ENCODE measurements around the gene ACHE. TPM values are rescaled to one million over a fixed set of nuclear protein-coding genes. Genes with fewer than 3 reads are reported as not detected.

ACHE gene
- total RNA-seq, 1 donor from 2014 or later = 0.09 TPM

DNA sequence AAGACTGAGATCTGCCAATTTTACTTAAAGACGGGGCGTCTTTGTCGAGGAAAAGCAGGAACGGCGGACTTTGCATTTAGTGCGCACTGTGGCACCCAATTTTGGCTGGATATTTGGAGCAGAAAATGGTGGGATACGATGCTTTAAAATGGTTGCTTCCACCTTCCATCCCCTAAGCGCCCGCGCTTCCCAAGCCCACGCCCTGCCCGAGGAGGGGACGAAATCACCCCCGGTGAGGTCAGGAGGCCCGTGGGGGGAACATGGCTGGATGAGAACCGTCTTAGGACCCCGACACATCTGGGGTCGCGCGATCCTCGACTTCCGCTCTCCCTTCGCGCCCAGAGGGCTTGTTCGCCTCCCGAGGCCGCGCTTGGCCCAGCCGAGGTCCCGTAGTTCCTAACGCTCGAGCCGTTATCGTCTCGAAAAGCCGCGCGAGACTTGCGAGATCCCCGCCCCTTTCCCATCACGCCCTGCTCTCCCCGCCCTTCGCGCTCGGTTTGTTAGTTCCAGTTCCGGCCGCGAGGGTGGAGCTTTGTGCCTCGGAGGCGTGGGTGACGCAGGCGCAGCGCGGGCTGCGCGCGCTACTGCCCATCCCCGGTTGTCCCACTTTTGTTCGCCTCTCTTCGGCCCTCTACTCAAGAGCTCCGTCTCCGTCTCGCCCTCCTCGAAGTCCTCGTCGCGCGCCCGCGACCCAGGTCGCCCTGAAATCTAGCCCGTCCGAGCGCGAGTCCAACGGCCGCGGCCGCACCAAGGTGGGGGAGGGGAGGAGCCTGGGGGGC, 20.9 kb downstream of the ACHE start, which contains the start of gene SRRT:
Gene SRRT (plus strand): TSS at position 527 of the 779 bp plus-strand sequence. CDS start 488 bp downstream, outside the sequence.
- no peaks in the 10 kb centered on the region for H3K27me3 Mint-ChIP-seq (ENCODE audit: low read depth)
- peak; percentile 98 for DNase-seq (ENCODE audit: low spot score)
- no peaks in the 10 kb centered on the region for H3K9me3 Mint-ChIP-seq
- intact Hi-C loops (cut with micrococcal nuclease) = loop anchor here (1.0 to 10.0 kb wide), 3 partner anchors 13 to 290 kb away; partner anchors contain the start of genes FBXO24 and LRCH4
- H3K4me3 Mint-ChIP-seq (ENCODE audit: low read depth) = peak within 1 kb of the TSS; percentile 96
- H3K27ac Mint-ChIP-seq = peak within 1 kb of the TSS; percentile 94
- peaks cover 77% of the 10 kb centered on the region for H3K36me3 Mint-ChIP-seq (ENCODE audit: low read depth)
- H3K4me1 Mint-ChIP-seq (ENCODE audit: low read depth) = peaks cover 28% of the 10 kb centered on the region

DNA sequence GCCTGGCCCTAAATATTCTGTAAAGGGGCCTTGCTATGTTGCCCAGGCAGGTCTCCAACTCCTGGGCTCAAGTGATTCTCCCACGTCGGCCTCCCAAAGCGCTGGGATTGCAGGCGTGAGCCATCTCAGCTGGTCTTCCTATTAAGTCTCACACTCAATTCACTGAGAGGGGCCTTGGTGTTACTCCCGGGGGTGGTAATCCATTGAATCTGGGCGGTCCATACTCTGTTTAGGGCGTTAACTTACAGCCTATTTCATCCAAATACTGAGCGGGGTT, 21.4 kb downstream of the ACHE start:
- Mint-ChIP-seq H3K27ac (peak overlapping the region; percentile 94), H3K4me3 (ENCODE audit: low read depth) (peak overlapping the region; percentile 96), H3K4me1 (ENCODE audit: low read depth) (peaks cover 27% of the 10 kb centered on the region), H3K9me3 (no peaks in the 10 kb centered on the region), H3K27me3 (ENCODE audit: low read depth) (no peaks in the 10 kb centered on the region), H3K36me3 (ENCODE audit: low read depth) (peaks cover 72% of the 10 kb centered on the region)
- intact Hi-C loops (cut with micrococcal nuclease) = loop anchor here (10.0 kb wide), 1 partner anchor 289 kb away; the partner anchor contains the start of genes FBXO24 and LRCH4
- no peak for DNase-seq (ENCODE audit: low spot score)

DNA sequence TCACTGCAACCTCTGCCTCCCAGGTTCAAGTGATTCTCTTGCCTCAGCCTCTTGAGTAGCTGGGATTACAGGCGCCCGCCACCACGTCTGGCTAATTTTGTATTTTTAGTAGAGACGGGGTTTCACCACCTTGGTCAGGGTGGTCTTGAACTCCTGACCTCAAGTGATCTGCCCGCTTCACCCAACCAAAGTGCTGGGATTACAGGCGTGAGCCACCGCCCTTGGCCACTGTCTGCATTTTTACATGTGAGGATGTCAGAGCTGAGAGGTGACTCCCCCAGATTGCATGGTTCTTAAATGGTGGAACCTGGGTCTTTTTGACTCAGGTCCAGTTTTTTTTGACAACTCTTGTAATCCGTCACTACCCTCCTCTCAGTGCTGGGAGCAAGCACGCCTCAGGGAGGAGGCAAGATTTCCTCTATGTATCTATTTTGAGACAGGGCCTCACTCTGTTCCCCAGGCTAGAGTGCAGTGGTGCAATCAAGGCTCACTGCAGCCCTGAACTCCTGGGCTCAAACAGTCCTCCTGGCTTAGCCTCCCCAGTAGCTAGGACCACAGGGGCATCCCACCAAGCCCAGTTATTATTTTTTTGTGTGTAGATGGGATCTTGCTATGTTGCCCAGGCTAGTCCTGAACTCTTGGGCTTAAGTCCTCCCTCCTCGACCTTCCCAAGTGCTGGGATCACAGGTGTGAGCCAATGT, 21.9 kb downstream of the ACHE start:
- peaks cover 68% of the 10 kb centered on the region for H3K36me3 Mint-ChIP-seq (ENCODE audit: low read depth)
- DNase-seq (ENCODE audit: low spot score) = no peak
- peak overlapping the region; percentile 96 for H3K4me3 Mint-ChIP-seq (ENCODE audit: low read depth)
- intact Hi-C loops (cut with micrococcal nuclease) = loop anchor here (10.0 kb wide), 1 partner anchor 289 kb away; the partner anchor contains the start of genes FBXO24 and LRCH4
- H3K9me3 Mint-ChIP-seq = no peaks in the 10 kb centered on the region
- no peaks in the 10 kb centered on the region for H3K27me3 Mint-ChIP-seq (ENCODE audit: low read depth)
- H3K27ac Mint-ChIP-seq = peak overlapping the region; percentile 94
- peaks cover 25% of the 10 kb centered on the region for H3K4me1 Mint-ChIP-seq (ENCODE audit: low read depth)

DNA sequence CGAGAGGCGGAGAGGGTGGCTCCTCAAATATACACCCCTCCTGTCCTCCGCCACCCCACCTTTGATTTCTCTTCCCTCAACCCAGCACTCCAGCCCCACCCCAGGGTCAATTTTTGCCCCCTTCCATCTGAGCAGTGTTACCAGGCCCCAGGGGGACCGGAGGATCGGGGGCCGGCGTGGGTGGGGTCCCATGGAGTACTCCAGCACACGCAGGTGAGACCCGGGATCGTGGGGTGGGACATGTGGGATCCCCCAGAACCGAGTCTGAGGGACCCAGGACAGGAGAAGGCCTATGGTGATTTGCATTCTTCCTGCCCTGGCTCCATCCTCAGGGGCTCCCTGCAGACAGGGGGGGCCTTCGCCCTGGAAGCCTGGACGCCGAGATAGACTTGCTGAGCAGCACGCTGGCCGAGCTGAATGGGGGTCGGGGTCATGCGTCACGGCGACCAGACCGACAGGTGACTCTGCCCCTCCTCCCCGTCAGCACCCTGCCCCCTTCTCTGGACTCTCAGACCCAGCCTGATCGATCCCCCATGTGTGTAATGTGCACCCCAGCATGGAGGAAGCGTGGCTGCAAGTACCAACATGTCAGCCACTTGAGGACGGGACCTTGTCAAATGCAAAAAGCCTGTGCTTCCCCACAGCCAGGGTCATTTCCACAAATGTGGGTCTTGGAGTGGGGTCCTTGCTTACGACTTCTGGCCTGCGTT, 27.8 kb downstream of the ACHE start:
- intact Hi-C loops (cut with micrococcal nuclease) = no loop called here
- Mint-ChIP-seq H3K27ac (peak overlapping the region; percentile 93), H3K4me1 (ENCODE audit: low read depth) (peaks cover 8% of the 10 kb centered on the region), H3K4me3 (ENCODE audit: low read depth) (peak overlapping the region; percentile 94), H3K27me3 (ENCODE audit: low read depth) (no peaks in the 10 kb centered on the region), H3K9me3 (no peaks in the 10 kb centered on the region), H3K36me3 (ENCODE audit: low read depth) (peaks cover 34% of the 10 kb centered on the region)
- no peak for DNase-seq (ENCODE audit: low spot score)

DNA sequence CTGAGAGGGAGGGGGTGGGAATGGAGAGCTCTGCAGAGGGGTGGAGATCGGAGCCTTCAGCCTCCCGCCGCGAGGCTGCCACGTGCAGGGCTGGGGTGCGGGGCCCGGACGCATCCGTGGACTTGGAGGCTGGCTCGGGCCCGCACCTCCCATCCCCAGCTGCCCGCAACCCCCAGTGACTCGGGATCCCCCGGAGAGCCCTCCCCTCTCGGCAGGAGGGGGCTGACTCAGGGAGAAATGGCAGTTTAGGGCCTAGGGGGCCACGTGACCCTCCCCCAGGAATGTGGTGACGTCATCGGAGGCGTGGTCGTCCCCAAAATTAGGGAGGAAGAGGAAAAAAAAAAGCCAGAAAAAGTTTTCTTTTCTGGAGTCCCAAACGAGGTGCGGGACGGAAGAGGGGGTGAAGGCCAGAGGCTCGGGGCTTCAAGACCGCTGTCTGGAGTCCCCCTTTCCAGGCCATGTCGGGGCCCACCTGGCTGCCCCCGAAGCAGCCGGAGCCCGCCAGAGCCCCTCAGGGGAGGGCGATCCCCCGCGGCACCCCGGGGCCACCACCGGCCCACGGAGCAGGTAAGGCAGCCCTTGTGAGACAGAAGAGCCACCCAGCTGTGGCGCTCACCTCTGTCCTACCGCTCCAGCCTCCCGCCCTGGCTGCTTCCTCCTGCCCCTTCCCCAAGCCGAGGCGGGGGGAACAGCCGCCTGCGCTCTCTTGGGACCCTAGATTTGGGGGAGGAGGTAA, 28.5 kb downstream of the ACHE start, which contains the start of gene TRIP6:
Gene TRIP6 (plus strand): TSS at position 348 of the 736 bp plus-strand sequence. CDS start 111 bp downstream, at position 459.
- Mint-ChIP-seq H3K27me3 (ENCODE audit: low read depth) (no peaks in the 10 kb centered on the region), H3K4me3 (ENCODE audit: low read depth) (peak within 1 kb of the TSS; percentile 94), H3K27ac (peak within 1 kb of the TSS; percentile 93), H3K4me1 (ENCODE audit: low read depth) (peaks cover 8% of the 10 kb centered on the region), H3K9me3 (no peaks in the 10 kb centered on the region), H3K36me3 (ENCODE audit: low read depth) (peaks cover 36% of the 10 kb centered on the region)
- DNase-seq (ENCODE audit: low spot score) = peak; percentile 46
- intact Hi-C loops (cut with micrococcal nuclease) = no loop called here

DNA sequence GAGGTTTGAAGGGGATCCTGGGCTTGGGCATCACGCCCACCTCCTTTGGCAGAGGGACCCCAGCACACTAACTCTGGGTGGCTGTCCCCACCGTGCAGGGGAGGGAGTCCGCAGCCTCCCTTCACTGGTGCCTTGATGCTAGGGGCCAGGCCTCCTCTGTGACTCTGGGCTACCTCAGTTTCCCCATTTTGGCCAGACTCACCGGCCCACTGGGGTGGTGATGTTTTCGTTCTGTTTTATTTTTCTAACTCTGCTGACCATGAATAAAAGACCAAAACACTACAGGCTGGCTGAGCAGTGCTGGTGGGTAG, 29.0 kb downstream of the ACHE start:
- peak overlapping the region; percentile 94 for H3K4me3 Mint-ChIP-seq (ENCODE audit: low read depth)
- H3K27ac Mint-ChIP-seq = peak overlapping the region; percentile 93
- intact Hi-C loops (cut with micrococcal nuclease) = no loop called here
- peaks cover 38% of the 10 kb centered on the region for H3K36me3 Mint-ChIP-seq (ENCODE audit: low read depth)
- H3K9me3 Mint-ChIP-seq = no peaks in the 10 kb centered on the region
- DNase-seq (ENCODE audit: low spot score) = no peak
- H3K4me1 Mint-ChIP-seq (ENCODE audit: low read depth) = peaks cover 8% of the 10 kb centered on the region
- H3K27me3 Mint-ChIP-seq (ENCODE audit: low read depth) = no peaks in the 10 kb centered on the region

DNA sequence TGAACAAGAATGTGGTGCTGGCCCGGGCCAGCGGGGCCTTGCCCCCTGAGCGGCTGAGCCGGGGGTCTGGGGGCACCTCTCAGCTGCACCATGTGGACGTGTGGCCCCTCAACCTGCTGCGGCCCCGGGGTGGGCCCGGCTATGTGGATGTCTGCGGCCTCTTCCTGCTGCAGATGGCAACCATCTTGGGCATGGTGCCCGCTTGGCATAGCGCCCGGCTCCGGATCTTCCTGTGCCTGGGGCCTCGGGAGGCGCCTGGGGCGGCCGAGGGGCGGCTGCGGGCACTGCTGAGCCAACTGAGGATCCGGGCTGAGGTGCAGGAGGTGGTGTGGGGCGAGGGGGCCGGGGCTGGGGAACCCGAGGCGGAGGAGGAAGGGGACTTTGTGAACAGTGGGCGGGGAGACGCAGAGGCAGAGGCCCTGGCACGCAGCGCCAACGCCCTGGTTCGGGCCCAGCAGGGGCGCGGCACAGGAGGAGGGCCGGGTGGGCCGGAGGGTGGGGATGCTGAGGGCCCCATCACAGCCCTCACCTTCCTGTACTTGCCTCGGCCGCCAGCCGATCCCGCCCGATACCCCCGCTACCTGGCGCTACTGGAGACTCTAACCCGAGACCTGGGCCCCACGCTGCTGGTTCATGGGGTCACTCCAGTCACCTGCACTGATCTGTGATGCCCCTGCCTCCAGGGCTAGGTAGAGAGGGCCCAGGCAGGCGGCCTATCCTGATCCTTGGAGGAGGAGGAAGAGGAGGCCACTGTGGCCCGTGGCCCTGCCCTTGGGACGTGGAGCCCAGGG, 29.6 kb downstream of the ACHE start:
- H3K4me3 Mint-ChIP-seq (ENCODE audit: low read depth) = peak overlapping the region; percentile 94
- H3K9me3 Mint-ChIP-seq = no peaks in the 10 kb centered on the region
- no peak for DNase-seq (ENCODE audit: low spot score)

DNA sequence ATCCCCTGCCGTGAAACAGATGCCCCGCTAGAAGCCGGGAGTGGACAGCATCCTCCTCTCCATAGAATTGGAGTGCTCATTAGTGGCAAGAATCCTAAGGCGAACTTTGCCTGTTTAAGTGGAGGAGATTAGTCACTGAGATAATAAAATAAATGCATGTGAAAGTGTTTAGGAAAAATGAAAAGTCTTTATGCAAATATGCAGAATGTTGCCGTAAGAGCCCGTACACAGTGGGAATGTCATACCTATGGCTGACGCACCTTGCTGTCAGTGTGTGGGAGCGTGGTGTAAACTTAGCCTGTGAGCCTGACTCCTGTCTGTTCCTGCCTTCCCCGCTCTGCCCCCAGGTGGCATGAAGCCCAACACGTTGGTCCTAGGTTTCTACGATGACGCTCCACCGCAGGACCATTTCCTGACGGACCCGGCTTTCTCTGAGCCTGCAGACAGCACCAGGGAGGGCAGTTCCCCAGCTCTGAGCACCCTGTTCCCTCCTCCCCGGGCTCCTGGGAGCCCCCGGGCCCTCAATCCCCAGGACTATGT, 30.2 kb downstream of the ACHE start:
- H3K36me3 Mint-ChIP-seq (ENCODE audit: low read depth) = peaks cover 34% of the 10 kb centered on the region
- no peak for DNase-seq (ENCODE audit: low spot score)
- no peaks in the 10 kb centered on the region for H3K27me3 Mint-ChIP-seq (ENCODE audit: low read depth)
- H3K4me1 Mint-ChIP-seq (ENCODE audit: low read depth) = peaks cover 8% of the 10 kb centered on the region
- no peaks in the 10 kb centered on the region for H3K9me3 Mint-ChIP-seq
- no peak overlapping the region for H3K27ac Mint-ChIP-seq
- intact Hi-C loops (cut with micrococcal nuclease) = no loop called here
- peak overlapping the region; percentile 4 for H3K4me3 Mint-ChIP-seq (ENCODE audit: low read depth)

More for the DNA sequence above, 29.6 kb downstream of the ACHE start:
- Mint-ChIP-seq H3K27ac (peak overlapping the region; percentile 93), H3K4me1 (ENCODE audit: low read depth) (peaks cover 8% of the 10 kb centered on the region), H3K27me3 (ENCODE audit: low read depth) (no peaks in the 10 kb centered on the region), H3K36me3 (ENCODE audit: low read depth) (peaks cover 33% of the 10 kb centered on the region)
- intact Hi-C loops (cut with micrococcal nuclease) = no loop called here

DNA sequence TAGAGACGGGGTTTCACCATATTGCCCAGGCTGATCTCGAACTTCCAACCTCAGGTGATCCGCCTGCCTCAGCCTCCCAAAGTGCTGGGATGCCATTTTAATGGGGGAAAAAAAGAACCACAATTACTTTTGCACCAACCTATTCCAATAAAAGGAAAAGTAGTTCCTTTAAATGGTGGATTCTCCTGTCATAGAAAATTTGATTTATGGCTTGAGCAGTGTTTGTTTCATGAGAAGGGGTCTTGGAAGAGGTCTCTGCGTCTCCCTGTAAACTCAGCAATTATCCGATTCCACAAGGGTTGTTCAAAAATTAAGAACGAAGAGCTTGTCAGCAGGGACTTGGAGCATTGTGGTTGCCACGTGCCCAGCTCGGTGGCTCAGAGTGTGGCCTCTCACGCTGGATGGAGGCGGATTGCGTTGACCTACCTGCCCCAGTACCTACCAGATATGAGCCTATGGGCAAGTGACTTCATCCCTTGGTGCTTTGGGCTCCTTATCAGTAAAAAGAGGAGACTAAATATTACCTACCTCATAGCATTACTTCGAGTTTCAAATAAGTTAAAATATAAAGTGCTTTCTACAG, 31.3 kb downstream of the ACHE start:
- Mint-ChIP-seq H3K36me3 (ENCODE audit: low read depth) (peaks cover 43% of the 10 kb centered on the region), H3K9me3 (no peaks in the 10 kb centered on the region), H3K4me1 (ENCODE audit: low read depth) (peaks cover 8% of the 10 kb centered on the region), H3K27ac (no peak overlapping the region), H3K27me3 (ENCODE audit: low read depth) (no peaks in the 10 kb centered on the region), H3K4me3 (ENCODE audit: low read depth) (no peak overlapping the region)
- intact Hi-C loops (cut with micrococcal nuclease) = no loop called here
- DNase-seq (ENCODE audit: low spot score) = no peak

DNA sequence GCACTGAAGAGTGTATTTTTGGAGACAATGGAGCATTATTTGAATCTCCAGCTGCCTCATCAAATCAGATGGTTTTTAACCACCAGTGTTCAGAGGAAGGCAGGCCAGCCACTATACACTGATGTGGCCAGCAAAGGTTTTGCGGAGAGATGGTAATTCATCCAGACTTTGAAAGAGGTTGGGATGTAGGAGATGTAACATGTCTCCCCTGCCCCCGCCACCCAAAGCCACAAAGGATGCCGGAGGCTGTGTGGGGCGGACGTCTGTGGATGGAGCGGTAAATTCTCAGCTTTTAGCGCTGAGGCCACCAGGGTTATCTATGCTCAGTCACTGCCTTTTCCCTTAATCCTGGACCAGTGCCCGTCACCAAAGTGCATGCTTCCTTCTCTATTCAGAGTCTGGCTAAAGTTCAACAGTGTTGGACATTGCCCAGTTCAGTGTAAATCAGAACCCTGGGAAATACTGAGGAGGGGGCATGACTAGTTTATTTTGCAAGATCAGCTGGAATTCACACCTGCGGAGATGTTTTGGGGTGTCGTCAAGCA, 32.2 kb downstream of the ACHE start:
- no peak for DNase-seq (ENCODE audit: low spot score)
- Mint-ChIP-seq H3K27me3 (ENCODE audit: low read depth) (no peaks in the 10 kb centered on the region), H3K27ac (no peak overlapping the region), H3K4me3 (ENCODE audit: low read depth) (no peak overlapping the region), H3K9me3 (no peaks in the 10 kb centered on the region), H3K4me1 (ENCODE audit: low read depth) (peaks cover 8% of the 10 kb centered on the region), H3K36me3 (ENCODE audit: low read depth) (peaks cover 43% of the 10 kb centered on the region)
- intact Hi-C loops (cut with micrococcal nuclease) = no loop called here

DNA sequence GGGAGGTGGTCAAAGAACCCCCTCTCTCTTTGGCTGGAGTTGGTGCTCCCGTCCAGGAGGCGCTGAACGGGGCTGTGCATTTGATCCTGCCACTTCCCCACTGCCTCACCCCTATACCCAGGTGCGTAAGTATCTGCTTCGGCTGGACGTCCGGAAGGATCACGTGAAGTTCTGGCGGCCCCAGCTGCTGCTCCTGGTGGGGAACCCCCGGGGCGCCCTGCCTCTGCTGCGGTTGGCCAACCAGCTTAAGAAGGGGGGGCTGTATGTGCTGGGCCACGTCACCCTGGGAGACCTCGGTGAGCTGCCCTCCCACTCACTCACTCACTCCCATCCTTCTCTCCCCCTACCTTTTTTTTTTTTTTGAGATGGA, 34.1 kb downstream of the ACHE start:
- Mint-ChIP-seq H3K9me3 (no peaks in the 10 kb centered on the region), H3K27ac (no peak overlapping the region)

More for the DNA sequence above, 34.1 kb downstream of the ACHE start:
- intact Hi-C loops (cut with micrococcal nuclease) = no loop called here
- Mint-ChIP-seq H3K4me3 (ENCODE audit: low read depth) (no peak overlapping the region), H3K36me3 (ENCODE audit: low read depth) (peaks cover 39% of the 10 kb centered on the region), H3K27me3 (ENCODE audit: low read depth) (no peaks in the 10 kb centered on the region), H3K4me1 (ENCODE audit: low read depth) (no peaks in the 10 kb centered on the region)
- DNase-seq (ENCODE audit: low spot score) = no peak
